GM23248 (cell line): Measurements from ENCODE around the gene ZNF879. TPM values are rescaled to one million over a fixed set of nuclear protein-coding genes. Genes with fewer than 3 reads are reported as not detected.
A peak's percentile ranks its signal among the peaks of the same experiment; 100 is the strongest.

ENCODE experiments used
- DNase-seq: peaks from one replicate; pipeline ENCODE4 v3.0.0-alpha.2; 2015
- H2AFZ ChIP-seq: fragments of 200-600 bp; sonication (generic); 2 replicates; pipeline ENCODE4 v1.6.1; 2016; ENCODE audit warnings: antibody characterized with exemption
- H3F3A ChIP-seq: fragments of 200-600 bp; sonication (generic); 2 replicates; pipeline ENCODE4 v1.6.1; 2016; ENCODE audit warnings: mild to moderate bottlenecking, antibody characterized with exemption, mixed run types; ENCODE audit not compliant: insufficient read depth
- H3K27ac ChIP-seq: fragments of 200-600 bp; sonication (generic); 2 replicates; pipeline ENCODE4 v1.5.1; 2016; ENCODE audit warnings: mild to moderate bottlenecking
- H3K27me3 ChIP-seq: fragments of 200-600 bp; sonication (generic); replicated peaks from 2 replicates; pipeline ENCODE4 v1.6.1; 2016; ENCODE audit warnings: mild to moderate bottlenecking; ENCODE audit not compliant: insufficient read depth
- H3K36me3 ChIP-seq: fragments of 200-600 bp; sonication (generic); 2 replicates; pipeline ENCODE4 v1.6.1; 2016; ENCODE audit warnings: low read depth, mild to moderate bottlenecking
- H3K4me1 ChIP-seq: fragments of 200-600 bp; sonication (generic); 2 replicates; pipeline ENCODE4 v1.6.1; 2016; ENCODE audit warnings: mild to moderate bottlenecking; ENCODE audit not compliant: insufficient read depth
- H3K4me2 ChIP-seq: fragments of 200-600 bp; sonication (generic); one replicate; pipeline ENCODE4 v1.6.1; 2016; ENCODE audit warnings: mild to moderate bottlenecking; ENCODE audit not compliant: unreplicated experiment
- H3K4me3 ChIP-seq: fragments of 200-600 bp; sonication (generic); 2 replicates; pipeline ENCODE4 v1.5.1; 2016; ENCODE audit warnings: mild to moderate bottlenecking
- H3K79me2 ChIP-seq: fragments of 200-600 bp; sonication (generic); 2 replicates; pipeline ENCODE4 v1.6.1; 2016; ENCODE audit warnings: mild to moderate bottlenecking; ENCODE audit not compliant: insufficient read depth
- H3K9ac ChIP-seq: fragments of 200-600 bp; sonication (generic); 2 replicates; pipeline ENCODE4 v1.6.1; 2016; ENCODE audit warnings: mild to moderate bottlenecking
- H3K9me2 ChIP-seq: fragments of 200-600 bp; sonication (generic); 2 replicates; pipeline ENCODE4 v1.6.1; 2016; ENCODE audit warnings: mixed run types, mild to moderate bottlenecking, moderate library complexity; ENCODE audit not compliant: insufficient read depth
- H3K9me3 ChIP-seq: fragments of 200-600 bp; sonication (generic); one replicate; pipeline ENCODE4 v1.6.1; 2017; ENCODE audit warnings: low read depth
- H4K20me1 ChIP-seq: fragments of 200-600 bp; sonication (generic); 2 replicates; pipeline ENCODE4 v1.6.0; 2016; ENCODE audit not compliant: insufficient read depth
- EZH2 ChIP-seq: fragments of 200-600 bp; sonication (generic); IDR thresholded peaks from 2 replicates; pipeline ENCODE4 v1.6.1; 2018; ENCODE audit warnings: antibody characterized with exemption, mild to moderate bottlenecking; ENCODE audit not compliant: insufficient read depth, poor library complexity, severe bottlenecking
- EZH2phosphoT487 ChIP-seq: fragments of 200-600 bp; sonication (generic); IDR thresholded peaks from 2 replicates; pipeline ENCODE4 v1.6.1; 2018; ENCODE audit warnings: antibody characterized with exemption, moderate library complexity, mild to moderate bottlenecking, low read depth; ENCODE audit not compliant: insufficient read depth
- WGBS, 2 experiments: methylation state at CpG; one replicate each; pipeline ENCODE4 v1.1.6; 2015 to 2017; ENCODE audit warnings: low lambda C conversion rate in 2 of 2, low coverage in 1 of 2; ENCODE audit errors: missing lambda C conversion rate in 2 of 2; 5-methylcytosine and 5-hydroxymethylcytosine counted together
- in situ Hi-C: fragments of 300-500 bp; cut with MboI; formaldehyde crosslinking; loops from 2 replicates; pipeline ENCODE4 v1.15.0; 2020
- polyA plus RNA-seq: library from polyadenylated mRNA; unstranded; fragments of >200 nt; fragmentation: Nextera tagmentation; extraction: Ambion mirVana; gene quantifications from 2 replicates; pipeline ENCODE4 v1.2.1, GENCODE V29; 2016
- total RNA-seq: library from RNA; depleted of rRNA; stranded (reverse); fragments of >200 nt; shearing (Covaris generic); gene quantifications from 2 replicates; pipeline ENCODE4 v1.2.3, GENCODE V29; 2014

ZNF879 gene
- total and polyA plus RNA-seq, 2 experiments from 2014 or later = 3.2 to 5.4 TPM

- in situ Hi-C loops = no loop called here
- H3K4me3 ChIP-seq = no peak overlapping the region
- 36 to 44% methylated on average over 3 of the region's 3 CpGs for WGBS, 2 experiments
Measured at GRCh38 chr5:179055436-179055835, 31.8 kb downstream of the ZNF879 start.

GRCh38 chr5:179055841-179056240 lies 32.2 kb downstream of the ZNF879 start:
- Histone ChIP-seq H4K20me1 (no peaks in the 10 kb centered on the region), H3K9me3 (no peaks in the 10 kb centered on the region), H3K4me1 (no peaks in the 10 kb centered on the region), H3K9ac (no peak overlapping the region), H3K9me2 (no peaks in the 10 kb centered on the region), H3K79me2 (peaks cover 4% of the 10 kb centered on the region), H3F3A (no peaks in the 10 kb centered on the region), H3K27ac (no peak overlapping the region), H2AFZ (no peak overlapping the region), H3K4me2 (no peak overlapping the region), H3K27me3 (no peaks in the 10 kb centered on the region), H3K36me3 (no peaks in the 10 kb centered on the region), H3K4me3 (no peak overlapping the region)
- 60 to 65% methylated on average over 9 of the region's 9 CpGs for WGBS, 2 experiments
- no peak for DNase-seq
- in situ Hi-C loops = no loop called here
- TF ChIP-seq EZH2phosphoT487 (no peak), EZH2 (no peak)

More at GRCh38 chr5:179055436-179055835, 31.8 kb downstream of the ZNF879 start:
- H3K79me2 ChIP-seq = 0 out of 2 replicates have a peak, but pooled peaks cover under 1% of the 10 kb centered on the region
- no peak for TF ChIP-seq EZH2phosphoT487
- no peak for TF ChIP-seq EZH2
- no peak overlapping the region for H3K9ac ChIP-seq
- H3K9me3 ChIP-seq = no peaks in the 10 kb centered on the region
- no peaks in the 10 kb centered on the region for H4K20me1 ChIP-seq
- no peaks in the 10 kb centered on the region for H3F3A ChIP-seq
- H3K4me2 ChIP-seq = no peak overlapping the region
- no peak overlapping the region for H3K27ac ChIP-seq
- no peak overlapping the region for H2AFZ ChIP-seq
- H3K27me3 ChIP-seq = no peaks in the 10 kb centered on the region
- H3K9me2 ChIP-seq = no peaks in the 10 kb centered on the region
- no peaks in the 10 kb centered on the region for H3K36me3 ChIP-seq
- no peaks in the 10 kb centered on the region for H3K4me1 ChIP-seq
- no peak for DNase-seq

GRCh38 chr5:179060116-179061008 lies 36.8 kb downstream of the ZNF879 start, which contains the start of gene ZNF354C:
Gene ZNF354C, plus strand, starts transcription at chr5:179060373. Its CDS starts 1,696 bp downstream, at chr5:179062069.
- WGBS, 2 experiments = 3 to 4% methylated on average over 69 of the region's 81 CpGs

GRCh38 chr5:179061025-179061424 lies 37.4 kb downstream of the ZNF879 start:
- no peaks in the 10 kb centered on the region for H3K27me3 ChIP-seq
- peaks cover 6% of the 10 kb centered on the region; the same call in 1 of the 2 replicates for H3K4me1 ChIP-seq
- H3F3A ChIP-seq = no peaks in the 10 kb centered on the region
- H3K4me3 ChIP-seq = peak overlapping the region; percentile 87
- peak overlapping the region; percentile 92 for H2AFZ ChIP-seq
- peak overlapping the region; percentile 85 for H3K4me2 ChIP-seq
- no peak for DNase-seq
- 55 to 56% methylated on average over 19 of the region's 19 CpGs for WGBS, 2 experiments
- H3K9me2 ChIP-seq = no peaks in the 10 kb centered on the region
- H4K20me1 ChIP-seq = no peaks in the 10 kb centered on the region
- H3K79me2 ChIP-seq = peaks cover 52% of the 10 kb centered on the region
- no peak for TF ChIP-seq EZH2
- TF ChIP-seq EZH2phosphoT487 = no peak
- peak overlapping the region; percentile 40 for H3K27ac ChIP-seq
- peaks cover 22% of the 10 kb centered on the region for H3K36me3 ChIP-seq
- H3K9ac ChIP-seq = peak overlapping the region; percentile 88
- in situ Hi-C loops = no loop called here
- H3K9me3 ChIP-seq = no peaks in the 10 kb centered on the region

More at GRCh38 chr5:179060116-179061008, 36.8 kb downstream of the ZNF879 start, which contains the start of gene ZNF354C:
- Histone ChIP-seq H3K27ac (peak within 1 kb of the TSS; percentile 40), H4K20me1 (no peaks in the 10 kb centered on the region), H3K4me2 (peak within 1 kb of the TSS; percentile 85), H3K9ac (peak within 1 kb of the TSS; percentile 88), H3K79me2 (peaks cover 46% of the 10 kb centered on the region), H3K9me3 (no peaks in the 10 kb centered on the region), H3K4me1 (peaks cover 6% of the 10 kb centered on the region; the same call in 1 of the 2 replicates), H3K4me3 (peak within 1 kb of the TSS; percentile 87), H3K27me3 (no peaks in the 10 kb centered on the region), H3K9me2 (no peaks in the 10 kb centered on the region), H3F3A (no peaks in the 10 kb centered on the region), H2AFZ (peak within 1 kb of the TSS; percentile 92), H3K36me3 (peaks cover 15% of the 10 kb centered on the region; the same call in 1 of the 2 replicates)
- in situ Hi-C loops = no loop called here
- peak; percentile 96 for DNase-seq
- TF ChIP-seq EZH2 (no peak), EZH2phosphoT487 (no peak)
